Stimulated activated CD8-positive, alpha-beta memory T cell treated with anti-CD3 and anti-CD28 coated beads, Interleukin-4, amount 100 ng/mL, for 1 hour (primary cell): ENCODE measurements around the gene FAHD1.
"Not testable (repeated sequence)": the region's sequence is repeated elsewhere in the genome, so short reads cannot be mapped to it uniquely, and the experiment has no call there.

ENCODE experiments used
- DNase-seq, 2 donors: peaks; one replicate each; pipeline ENCODE4 v3.0.0-alpha.2; 2020; ENCODE audit warnings: low read depth in 2 of 2, low spot score in 1 of 2

Gene FAHD1

DNA sequence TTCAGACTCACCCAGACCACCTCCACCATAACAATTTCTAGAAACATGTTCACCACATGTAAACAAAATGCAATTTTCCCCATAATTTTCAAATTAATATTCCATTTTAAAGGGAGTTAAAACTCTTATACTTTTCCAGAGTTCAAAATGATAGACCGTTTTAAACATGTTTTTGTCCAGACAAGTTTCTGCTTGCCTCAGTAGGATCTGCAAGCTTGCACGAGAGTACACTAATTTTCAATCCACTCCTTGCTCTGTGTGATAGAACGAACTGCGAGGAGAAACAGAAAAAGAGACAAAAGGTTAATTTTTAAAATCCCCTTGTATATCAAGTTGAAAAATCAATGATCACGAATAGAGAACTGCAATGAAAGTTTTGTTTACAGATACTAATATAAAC lies 7.1 kb downstream of the FAHD1 start:
- no peak for DNase-seq

DNA sequence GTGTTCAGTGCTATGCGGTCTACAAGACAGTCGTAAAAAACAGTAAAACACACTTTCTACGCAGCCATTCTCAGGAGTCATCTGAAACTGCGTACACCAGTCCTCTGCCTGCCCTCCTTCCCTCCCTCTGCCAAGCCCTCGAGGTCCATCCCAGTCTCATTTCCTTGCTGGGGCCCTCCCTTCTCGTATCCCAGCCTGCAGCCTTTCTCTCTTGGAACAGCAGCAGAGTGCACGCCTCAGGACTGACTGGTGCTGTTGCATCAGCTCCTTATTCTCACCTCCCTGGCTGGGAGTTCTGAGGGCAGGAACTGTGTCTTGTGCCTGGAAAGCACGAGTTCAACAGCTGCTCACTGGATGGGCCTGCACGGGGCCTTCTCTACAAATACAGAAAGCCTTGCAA lies 12.5 kb downstream of the FAHD1 start:
- DNase-seq: no peak

DNA sequence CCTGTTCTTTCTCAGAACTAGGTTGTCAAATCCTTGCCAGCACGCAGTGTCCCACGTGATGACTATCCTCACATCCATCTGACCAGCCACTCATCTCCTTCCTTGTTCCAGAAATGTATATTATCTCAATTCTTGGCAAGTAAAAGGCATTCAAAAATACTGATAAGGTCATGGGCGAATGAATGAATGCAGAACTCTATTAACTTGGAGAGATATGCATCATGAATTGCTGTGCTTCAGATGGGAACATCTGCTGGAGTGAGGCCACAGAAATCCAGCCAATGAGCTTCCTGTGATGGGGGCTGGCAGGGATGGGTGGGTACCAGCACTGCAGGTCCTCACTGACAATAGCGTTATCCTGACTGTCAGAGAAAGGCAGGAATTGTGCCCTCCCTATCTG lies 19.0 kb downstream of the FAHD1 start:
- DNase-seq: no peak

DNA sequence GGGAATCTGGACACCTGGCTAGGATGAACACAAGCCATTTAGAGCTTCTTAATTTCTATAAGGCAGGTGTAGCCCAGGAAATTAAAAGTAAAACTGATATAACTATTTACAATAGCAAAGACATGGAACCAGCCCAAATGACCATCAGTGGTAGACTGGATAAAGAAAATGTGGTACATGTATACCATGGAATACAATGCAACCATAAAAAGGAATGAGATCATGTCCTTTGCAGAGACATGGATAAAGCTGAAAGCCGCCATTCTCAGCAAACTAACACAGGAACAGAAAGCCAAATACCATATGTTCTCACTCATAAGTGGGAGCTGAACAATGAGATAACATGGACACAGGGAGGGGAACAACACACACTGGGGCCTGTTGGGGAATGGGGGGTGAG lies 19.4 kb downstream of the FAHD1 start:
- DNase-seq: no peak

DNA sequence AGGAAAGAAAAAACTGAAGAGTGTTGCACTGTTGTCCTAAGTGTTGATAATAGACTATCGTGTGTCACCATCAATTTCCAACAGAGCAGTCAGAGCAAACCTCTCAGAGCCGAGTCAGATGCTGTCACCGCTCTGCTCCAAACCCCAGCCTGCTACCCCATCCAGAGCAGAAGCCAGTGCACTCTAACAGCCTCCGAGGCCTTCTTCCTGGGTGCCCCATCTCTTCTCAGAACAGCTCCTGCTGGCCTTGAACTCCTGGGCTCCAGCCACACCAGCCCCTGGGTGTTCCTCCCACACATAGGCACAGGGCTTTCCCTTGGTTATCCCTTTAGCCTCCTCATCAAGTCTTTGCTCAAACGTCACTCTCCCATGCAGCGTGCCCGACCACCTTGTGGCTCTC lies 24.0 kb downstream of the FAHD1 start:
- DNase-seq: no peak

DNA sequence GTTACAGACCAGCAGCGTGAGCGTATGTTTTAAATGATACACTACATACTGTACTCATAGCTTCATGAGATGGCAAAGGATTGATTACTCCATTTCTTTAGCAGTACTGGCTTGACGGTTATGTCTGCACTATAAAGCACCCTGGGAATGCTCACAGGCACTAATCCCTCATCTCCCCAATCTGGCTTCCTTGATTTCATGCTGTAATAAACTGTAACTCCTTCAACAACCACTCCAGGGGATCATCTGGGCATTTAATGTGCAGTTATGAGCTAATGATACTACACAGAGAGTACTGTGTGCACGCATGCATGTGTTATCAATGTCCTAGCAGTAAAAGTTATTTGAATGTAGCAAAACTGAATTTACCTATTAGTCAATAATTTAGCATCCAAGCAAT lies 24.8 kb downstream of the FAHD1 start:
- no peak for DNase-seq

DNA sequence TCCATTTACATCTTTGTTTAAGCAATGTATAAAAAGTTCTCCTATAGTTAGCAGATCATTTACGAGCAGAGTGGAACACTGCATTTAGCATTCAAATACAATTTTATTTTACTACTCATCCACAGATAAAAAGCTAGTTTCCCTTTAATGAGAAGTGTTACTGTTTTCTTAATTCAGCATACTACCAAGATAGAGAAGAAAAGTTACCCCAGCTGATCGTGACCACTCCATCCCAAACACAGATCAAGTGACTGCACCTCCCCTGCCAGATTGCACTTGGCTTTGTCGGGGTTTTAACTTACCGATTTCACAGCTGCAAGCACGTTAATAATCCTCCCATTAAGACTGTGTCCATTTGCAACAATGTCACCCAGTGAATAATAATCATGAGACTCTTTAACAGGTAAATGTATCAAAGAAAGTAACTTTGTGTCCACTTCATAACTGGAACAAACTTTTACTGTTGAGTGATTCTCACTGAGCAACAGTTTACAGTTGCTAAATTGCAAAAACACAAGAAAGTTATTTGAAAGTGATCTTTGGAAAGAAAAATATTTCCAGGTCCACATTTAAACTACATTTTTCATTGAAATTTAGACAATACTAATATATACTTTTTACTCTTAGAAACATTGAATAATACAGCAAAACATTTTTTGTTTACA lies 30.6 kb downstream of the FAHD1 start:
- no peak for DNase-seq

DNA sequence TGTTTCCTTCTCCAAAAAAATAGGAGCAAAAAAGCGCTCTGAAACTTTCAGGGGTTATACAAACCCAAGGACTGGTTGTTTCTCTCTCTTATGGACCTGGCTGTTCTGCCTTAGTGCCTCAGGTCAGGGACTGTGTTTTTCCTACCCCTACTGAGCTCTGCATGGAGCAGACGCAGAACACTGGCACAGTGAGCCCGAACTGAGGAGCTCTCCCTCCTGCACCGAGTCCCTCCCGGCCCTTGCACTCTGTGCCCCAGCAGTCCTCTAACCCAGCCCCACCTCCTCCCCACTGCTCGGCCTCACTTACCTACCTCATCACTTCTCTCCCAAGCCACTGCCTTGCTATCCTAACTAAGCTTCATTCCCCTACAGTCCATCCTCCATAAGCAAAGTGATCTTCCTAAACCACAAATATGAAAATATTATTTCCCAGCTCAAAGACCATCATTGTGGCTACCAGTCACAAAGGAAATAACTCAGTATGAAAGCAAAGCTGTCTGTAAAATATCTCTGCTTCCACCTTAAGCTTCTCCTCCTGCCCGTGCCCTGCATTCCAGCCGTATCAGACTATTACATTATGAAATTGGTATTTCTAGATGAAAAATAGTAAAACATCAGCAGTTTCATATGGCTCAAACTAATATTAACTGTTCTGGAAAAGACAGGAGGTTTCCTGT lies 31.3 kb downstream of the FAHD1 start:
- no peak for DNase-seq

DNA sequence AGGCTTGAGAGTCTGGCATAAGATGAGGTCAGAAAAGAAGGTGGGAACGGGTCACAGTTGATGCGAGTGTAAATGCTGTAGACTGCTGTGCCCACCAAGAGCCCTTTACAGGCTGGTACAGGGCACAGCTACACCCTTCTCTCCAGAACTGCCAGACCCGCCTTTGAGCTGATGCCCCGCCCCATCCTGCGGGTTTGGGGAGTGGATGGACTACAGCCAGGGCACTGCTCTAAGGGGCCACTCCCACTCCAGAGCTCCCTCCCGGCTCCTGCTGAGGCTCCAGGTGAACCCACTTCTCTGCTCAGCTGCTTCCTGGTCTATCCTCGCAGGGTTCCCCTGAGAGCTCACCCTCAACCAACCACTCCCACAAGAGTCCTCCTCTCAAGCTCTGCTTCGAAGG lies 32.6 kb downstream of the FAHD1 start:
- no peak for DNase-seq

DNA sequence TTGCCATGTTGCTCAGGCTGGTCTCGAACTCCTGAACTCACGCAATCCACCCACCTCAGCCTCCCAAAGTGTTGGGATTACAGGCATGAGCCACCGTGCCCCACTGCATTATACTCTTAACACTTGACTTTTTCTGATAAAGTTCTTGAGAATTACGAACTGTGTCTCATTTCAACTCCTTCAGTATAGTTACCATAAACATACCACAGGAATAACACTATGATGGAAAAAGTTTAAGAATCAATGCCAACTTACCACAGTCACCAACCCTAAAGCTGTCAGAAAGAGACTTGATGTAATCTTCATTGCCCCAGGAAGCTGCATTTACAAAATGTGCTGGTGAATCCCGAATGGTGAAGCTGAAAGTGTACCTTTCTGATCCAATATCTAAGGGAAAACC lies 34.7 kb downstream of the FAHD1 start:
- no peak for DNase-seq

DNA sequence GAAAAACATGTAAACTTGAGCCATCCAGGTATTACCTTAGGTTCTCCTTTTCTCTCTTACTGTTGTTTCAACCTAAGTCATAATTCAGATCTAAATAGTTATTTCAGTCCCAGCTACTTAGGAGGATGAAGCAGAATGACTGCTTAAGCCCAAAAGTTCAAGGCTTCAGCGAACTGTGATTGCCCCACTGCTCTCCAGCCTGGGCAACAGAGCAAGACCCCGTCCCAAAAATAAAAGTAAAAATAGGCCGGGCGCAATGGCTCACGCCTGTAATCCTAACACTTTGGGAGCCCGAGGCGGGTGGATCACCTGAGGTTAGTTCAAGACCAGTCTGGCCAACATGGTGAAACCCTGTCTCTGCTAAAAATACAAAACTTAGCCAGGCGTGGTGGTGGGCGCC lies 35.4 kb downstream of the FAHD1 start:
- no peak for DNase-seq

DNA sequence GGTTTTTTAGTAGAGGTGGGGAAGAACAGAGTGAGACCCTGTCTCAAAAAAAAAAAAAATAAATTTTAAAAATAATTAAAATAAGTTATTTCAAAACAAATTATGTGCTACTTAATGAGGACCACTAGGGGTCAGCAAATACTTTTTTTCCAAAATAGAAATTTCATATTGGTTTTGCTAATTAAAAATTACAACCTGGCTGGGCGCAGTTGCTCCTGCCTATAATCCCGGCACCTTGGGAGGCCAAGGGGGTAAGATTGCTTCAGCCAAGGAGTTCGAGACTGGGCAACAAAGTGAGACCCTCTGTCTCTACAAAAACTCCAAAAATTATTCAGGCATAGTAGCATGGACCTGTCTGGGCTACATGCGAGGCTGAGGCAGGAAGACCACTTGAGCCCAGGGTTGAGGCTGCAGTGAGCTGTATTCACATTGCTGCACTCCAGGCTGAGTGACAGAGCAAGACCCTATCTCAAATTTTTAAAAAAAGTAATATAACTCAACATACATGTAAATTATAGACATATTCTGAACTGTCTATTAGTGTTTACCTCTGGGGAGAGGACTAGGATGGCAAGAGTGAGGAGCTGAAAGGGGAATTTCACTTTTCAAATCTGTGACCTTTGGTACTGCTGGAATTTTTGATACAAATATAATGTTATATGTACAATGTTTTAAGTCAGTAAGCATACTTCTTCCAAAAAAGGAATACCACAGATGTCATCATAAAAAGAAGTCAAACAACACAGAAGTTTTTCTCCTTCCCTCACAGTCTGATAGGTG lies 36.9 kb downstream of the FAHD1 start:
- DNase-seq: no peak

DNA sequence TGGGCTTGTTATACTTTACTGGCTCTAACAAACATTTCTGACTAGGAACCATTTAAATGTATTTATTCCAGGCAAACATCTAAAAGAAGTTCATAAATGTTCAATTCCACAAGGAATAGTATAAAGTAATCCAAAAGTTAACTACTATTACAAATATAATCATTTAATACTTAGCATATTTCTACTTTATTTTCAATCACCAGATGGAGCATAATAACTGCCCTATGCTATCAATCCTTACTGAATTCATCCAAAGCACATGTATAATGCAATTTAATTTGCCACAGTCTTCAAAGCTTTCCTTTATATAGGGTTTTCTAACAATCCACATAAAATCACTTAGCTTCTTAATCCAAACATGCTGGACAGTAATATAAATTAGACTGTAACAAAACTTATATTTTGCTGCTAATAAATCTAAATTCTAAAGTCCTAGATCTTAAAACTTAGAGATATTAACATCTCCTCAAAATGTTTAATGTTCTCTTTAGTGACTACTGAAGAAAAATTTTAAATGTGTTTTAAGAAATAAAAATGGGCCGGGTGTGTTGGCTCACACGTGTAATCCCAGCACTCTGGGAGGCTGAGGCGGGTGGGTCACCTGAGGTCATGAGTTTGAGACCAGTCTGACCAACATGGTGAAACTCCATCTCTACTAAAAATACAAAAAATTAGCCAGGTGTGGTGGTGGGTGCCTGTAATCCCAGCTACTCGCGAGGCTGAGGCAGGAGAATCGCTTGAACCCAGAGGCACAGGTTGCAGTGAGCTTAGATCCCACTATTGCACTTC lies 39.1 kb downstream of the FAHD1 start:
- DNase-seq: no peak

DNA sequence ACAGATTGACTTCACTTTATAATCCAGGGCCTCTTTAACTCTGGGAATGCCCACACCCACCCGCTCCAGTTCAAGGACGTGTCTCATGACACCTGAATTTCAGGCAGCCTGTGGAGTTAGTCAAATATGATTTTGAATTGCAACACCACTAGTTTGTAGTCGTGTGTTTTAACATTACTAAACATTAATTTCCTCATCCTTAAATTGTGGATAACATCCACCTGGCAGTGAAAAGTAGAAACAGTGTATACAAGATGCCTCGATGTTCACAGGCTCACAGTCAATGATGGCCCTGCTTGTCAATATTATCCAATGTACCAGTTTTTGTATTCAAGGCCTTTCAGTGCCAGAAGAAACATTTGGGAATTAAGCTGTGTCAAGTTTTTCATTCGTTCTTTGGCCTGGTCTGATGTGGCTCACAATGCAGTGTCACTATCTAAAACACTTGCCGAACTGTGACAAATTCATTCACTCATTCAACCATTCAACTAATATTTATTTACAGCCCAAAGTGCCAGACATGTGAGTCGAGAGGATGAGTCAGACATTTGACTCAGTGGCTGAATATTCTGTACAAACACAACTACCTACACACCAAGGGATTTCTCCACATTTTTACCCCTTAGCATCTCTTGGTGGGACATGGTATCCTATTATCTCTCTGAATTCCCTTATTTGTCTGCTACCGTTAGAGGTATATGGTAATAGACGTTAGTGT lies 43.5 kb downstream of the FAHD1 start:
- DNase-seq: no peak

DNA sequence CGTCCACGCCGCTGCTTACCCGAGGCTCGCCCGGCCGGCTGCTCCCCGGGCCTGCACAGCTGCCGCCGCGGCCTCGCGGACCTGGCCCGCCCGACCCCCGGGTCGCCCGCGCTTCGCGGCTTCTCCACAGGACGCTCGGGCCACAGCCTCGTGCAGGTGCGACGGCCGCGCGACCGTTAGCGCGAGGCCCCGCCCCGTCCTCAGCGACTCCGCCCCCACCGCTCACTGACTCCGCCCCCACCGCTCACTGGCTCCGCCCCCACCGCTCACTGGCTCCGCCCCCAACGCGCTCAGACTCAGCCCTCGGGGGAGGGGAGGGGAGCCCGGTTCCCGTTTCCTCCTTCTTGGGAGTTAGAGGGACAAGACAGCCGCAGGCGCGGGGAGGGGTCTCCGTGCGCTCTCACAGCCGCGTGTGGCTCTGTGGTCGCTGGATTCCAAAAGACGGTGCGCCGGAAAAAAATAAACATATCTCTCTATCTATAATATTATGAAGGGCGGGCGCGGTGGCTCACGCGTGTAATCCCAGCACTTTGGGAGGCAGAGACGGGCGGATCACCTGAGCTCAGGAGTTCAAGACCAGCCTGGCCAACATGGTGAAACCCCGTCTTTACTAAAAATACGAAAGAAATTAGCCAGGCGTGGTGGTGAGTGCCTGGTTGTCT lies 45.1 kb downstream of the FAHD1 start, which contains the start of gene MEIOB:
MEIOB (minus strand) TSS at position 191 of the 662 bp plus-strand sequence. CDS start 3,989 bp downstream, outside the sequence.
- no peak for DNase-seq

DNA sequence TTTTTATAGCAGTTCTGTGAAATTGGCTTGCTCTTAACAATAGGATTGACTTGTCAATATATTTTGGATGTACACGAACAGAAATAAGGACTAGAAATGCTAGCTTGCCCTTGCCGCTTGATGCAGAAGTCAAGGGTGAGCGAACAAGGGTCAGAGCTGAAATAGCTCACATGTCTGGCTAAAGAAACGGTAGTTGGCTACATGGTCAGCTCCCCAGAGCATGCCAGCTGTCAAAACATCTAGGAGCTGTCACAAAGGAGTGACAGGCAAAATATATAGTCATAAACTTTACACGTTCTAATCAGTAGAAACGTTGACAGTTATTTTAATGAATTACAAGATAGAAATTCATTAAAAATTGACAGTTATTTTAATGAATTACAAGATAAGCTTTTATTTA lies 47.8 kb downstream of the FAHD1 start:
- no peak for DNase-seq

DNA sequence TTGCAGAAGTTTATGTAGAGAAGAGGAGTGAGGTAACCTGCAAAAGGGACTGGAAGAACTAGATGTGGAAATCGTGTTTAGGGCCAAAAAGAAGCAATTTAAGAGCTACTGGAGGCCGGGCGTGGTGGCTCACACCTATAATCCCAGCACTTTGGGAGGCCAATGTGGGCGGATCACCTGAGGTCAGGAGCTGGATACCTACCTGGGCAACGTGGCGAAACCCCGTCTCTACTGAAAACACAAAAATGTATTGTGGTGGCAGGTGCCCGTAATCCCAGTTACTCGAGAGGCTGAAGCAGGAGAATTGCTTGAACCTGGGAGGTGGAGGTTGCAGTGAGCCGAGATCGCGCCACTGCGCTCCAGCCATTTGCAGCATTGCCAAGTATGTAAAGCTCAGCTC lies 49.1 kb downstream of the FAHD1 start:
- not testable (repeated sequence) for DNase-seq

DNA sequence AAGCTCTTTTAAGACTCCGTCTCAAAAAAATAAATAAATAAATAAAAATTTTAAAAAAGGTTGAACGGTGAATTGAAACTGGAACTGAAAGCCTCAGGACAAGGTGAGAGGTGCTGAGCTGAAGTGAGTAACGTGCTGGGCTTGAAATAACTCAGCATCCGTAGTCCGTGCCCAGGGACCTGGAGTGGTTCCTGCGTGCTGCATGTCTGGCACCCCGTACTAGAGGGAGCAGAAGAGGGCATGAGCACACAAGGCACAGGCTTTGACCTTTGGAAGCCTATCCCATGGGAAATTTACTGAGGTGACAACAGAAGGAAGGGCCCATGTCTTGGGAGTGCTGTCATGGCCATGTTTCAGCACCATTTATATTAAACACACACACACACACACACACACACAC lies 49.5 kb downstream of the FAHD1 start:
- DNase-seq: no peak

DNA sequence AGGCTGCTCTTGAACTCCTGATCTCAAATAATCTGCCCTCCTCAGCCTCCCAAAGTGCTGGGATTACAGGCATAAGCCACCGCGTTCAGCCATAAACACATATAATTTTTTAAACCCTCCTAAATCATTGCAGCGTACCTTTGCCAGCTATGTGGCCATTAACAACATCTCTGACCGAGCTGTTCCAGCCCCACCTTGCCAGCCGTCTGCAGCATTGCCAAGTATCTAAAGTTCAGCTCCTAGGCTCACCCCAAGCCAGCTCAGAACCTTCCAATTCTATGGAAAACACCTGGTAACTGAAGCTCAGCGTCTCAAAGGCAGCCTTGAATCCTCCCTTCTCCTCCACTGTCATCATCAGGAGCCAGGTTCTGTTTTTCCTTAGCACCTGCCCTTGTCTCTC lies 50.1 kb downstream of the FAHD1 start:
- no peak for DNase-seq

DNA sequence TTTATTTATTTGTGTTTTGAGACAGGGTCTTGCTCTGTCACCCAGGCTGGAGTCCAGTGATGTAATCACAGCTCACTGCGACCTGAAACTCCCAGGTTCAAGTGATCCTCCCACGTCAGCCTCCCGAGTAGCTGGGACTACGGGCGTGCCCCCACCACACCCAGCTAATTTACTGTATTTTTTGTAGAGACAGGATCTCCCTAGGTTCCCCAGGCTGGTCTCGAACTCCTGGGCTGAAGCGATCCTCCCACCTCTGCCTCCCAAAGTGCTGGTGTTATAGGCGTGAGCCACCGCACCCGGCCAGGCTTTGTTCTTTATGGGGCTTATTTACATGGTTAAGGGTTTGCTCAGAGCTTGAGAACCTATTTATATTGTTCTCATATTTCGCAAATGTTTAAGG lies 50.8 kb downstream of the FAHD1 start:
- DNase-seq: no peak
